OCI-LY1 (cell line): ENCODE data around the gene DPH7.

Source experiments
- EZH2 ChIP-seq: fragments of 200-600 bp; sonication (generic), shearing (Covaris generic); IDR thresholded peaks from 2 replicates; pipeline ENCODE4 v1.8.0; 2017; ENCODE audit warnings: borderline replicate concordance, mixed run types, mild to moderate bottlenecking, antibody characterized with exemption, low read length, moderate library complexity, mixed read lengths
- TF ChIP-seq, protein P1 (sequence below): fragments of 200-600 bp; sonication (generic), shearing (Covaris generic); IDR thresholded peaks from 2 replicates; pipeline ENCODE4 v1.5.1; 2017; ENCODE audit warnings: mild to moderate bottlenecking, antibody characterized with exemption, low read length, moderate library complexity, mixed read lengths

DNA sequence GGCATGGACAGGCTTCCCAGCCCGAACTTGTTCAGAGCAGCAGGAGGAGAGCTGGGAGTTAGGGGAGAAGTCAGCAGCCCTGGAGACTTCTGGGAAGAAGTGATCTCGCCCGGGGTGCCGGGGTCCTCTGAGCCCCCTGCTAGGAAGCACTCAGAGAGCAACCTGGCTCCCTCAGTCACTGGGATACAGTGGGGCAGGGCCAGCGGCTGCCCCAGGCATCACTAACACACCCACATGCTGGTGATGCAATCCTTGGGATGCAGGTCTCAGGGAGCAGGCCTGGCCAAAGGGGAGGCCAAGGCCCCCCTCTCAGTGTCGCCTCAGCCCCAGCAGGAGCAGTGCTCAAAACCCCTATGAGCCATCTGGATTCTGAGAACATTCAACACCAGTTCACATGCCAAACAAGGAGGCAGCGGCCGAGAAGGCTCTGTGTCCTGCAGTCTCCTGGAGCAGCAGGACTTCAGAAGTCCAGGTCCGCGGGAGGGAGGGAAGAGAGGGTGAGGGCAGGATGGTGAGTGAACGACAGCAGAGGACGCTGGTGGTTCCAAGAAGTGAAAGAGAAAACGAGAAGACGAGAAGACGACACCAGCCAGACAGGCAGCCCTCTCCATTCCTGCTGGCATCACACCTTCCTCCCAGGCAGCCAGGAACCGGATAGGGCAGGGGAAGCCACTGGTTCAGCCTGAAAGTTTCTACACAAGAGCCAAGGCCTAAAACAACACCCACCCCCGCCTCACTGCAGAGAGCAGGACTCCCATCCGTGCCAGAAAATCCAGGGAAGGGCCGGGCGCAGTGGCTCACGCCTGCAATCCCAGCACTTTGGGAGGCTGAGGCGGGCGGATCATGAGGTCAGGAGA lies 30.8 kb downstream of the DPH7 start:
- TF ChIP-seq, protein P1, sequence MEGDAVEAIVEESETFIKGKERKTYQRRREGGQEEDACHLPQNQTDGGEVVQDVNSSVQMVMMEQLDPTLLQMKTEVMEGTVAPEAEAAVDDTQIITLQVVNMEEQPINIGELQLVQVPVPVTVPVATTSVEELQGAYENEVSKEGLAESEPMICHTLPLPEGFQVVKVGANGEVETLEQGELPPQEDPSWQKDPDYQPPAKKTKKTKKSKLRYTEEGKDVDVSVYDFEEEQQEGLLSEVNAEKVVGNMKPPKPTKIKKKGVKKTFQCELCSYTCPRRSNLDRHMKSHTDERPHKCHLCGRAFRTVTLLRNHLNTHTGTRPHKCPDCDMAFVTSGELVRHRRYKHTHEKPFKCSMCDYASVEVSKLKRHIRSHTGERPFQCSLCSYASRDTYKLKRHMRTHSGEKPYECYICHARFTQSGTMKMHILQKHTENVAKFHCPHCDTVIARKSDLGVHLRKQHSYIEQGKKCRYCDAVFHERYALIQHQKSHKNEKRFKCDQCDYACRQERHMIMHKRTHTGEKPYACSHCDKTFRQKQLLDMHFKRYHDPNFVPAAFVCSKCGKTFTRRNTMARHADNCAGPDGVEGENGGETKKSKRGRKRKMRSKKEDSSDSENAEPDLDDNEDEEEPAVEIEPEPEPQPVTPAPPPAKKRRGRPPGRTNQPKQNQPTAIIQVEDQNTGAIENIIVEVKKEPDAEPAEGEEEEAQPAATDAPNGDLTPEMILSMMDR: no peak
- TF ChIP-seq EZH2: no peak
